PFSK-1 (cell line): ENCODE results near the gene MRM1.

Source experiments
- FOXP2 ChIP-seq: optimal IDR thresholded peaks from 2 replicates; pipeline ENCODE3; 2011; ENCODE audit warnings: borderline replicate concordance, control low read depth, inconsistent platforms; ENCODE audit not compliant: insufficient read depth; ENCODE audit errors: extremely low read length, extremely low read depth
- POLR2AphosphoS5 ChIP-seq: IDR thresholded peaks from 2 replicates; pipeline ENCODE4 v1.6.1; 2012; ENCODE audit warnings: low read depth, mild to moderate bottlenecking, control low read depth, low read length, moderate library complexity
- REST ChIP-seq, 2 experiments: IDR thresholded peaks; 2 replicates each; pipeline versions ENCODE4 v1.6.1 to v1.8.0; 2011 to 2012; ENCODE audit warnings: low read depth in 2 of 2, low read length in 2 of 2, control low read depth in 1 of 2, inconsistent platforms in 1 of 2, mild to moderate bottlenecking in 1 of 2, moderate library complexity in 1 of 2; ENCODE audit not compliant: insufficient read depth in 1 of 2
- SIN3A ChIP-seq: IDR thresholded peaks from 2 replicates; pipeline ENCODE4 v1.6.1; 2012; ENCODE audit warnings: mild to moderate bottlenecking, low read length, moderate library complexity, borderline replicate concordance; ENCODE audit not compliant: insufficient read depth
- TAF1 ChIP-seq: IDR thresholded peaks from 2 replicates; pipeline ENCODE4 v1.6.1; 2012; ENCODE audit warnings: low read length, control low read depth, borderline replicate concordance; ENCODE audit not compliant: insufficient read depth

MRM1 gene

GRCh38 chr17:36631022-36631421, 29.6 kb downstream of the MRM1 start:
- TF ChIP-seq TAF1: no peak
- no peak for TF ChIP-seq FOXP2
- TF ChIP-seq POLR2AphosphoS5: no peak
- TF ChIP-seq SIN3A: no peak
- TF ChIP-seq REST (IDR thresholded peaks at IDR 0.05; ENCODE audit: insufficient read depth in 1 of 2, low read depth in 2 of 2, low read length in 2 of 2): no peak

- TF ChIP-seq TAF1: no peak
Measured at GRCh38 chr17:36632916-36633771, 31.8 kb downstream of the MRM1 start.

- TF ChIP-seq TAF1 (no peak), REST (IDR thresholded peaks at IDR 0.05; ENCODE audit: insufficient read depth in 1 of 2, low read depth in 2 of 2, low read length in 2 of 2) (no peak), FOXP2 (no peak), POLR2AphosphoS5 (no peak), SIN3A (no peak)
Measured at GRCh38 chr17:36640346-36640745, 39.0 kb downstream of the MRM1 start.

GRCh38 chr17:36640836-36641235, 39.5 kb downstream of the MRM1 start:
- TF ChIP-seq REST (IDR thresholded peaks at IDR 0.05; ENCODE audit: insufficient read depth in 1 of 2, low read depth in 2 of 2, low read length in 2 of 2) (no peak), TAF1 (no peak), FOXP2 (no peak), SIN3A (no peak), POLR2AphosphoS5 (no peak)

GRCh38 chr17:36641331-36641876, 40.0 kb downstream of the MRM1 start:
- no peak for TF ChIP-seq FOXP2
- no peak for TF ChIP-seq TAF1
- TF ChIP-seq REST (IDR thresholded peaks at IDR 0.05; ENCODE audit: insufficient read depth in 1 of 2, low read depth in 2 of 2, low read length in 2 of 2): no peak
- no peak for TF ChIP-seq SIN3A
- TF ChIP-seq POLR2AphosphoS5: no peak
